Keratinocyte (primary cell): ENCODE results near the gene BRF1. TPM values are rescaled to one million over a fixed set of nuclear protein-coding genes. Genes with fewer than 3 reads are reported as not detected.

Experiments used
- DNase-seq: peaks from one replicate; pipeline ENCODE4 v3.0.0-alpha.2; 2011; ENCODE audit warnings: low read depth, missing footprints, low spot score
- FAIRE-seq: peaks from 2 replicates; lab custom pipeline; 2011; peaks lifted over from hg19 to GRCh38; lab: Jason Lieb, UNC
- H2AFZ ChIP-seq: 2 replicates; pipeline ENCODE4 v1.6.0; 2012; ENCODE audit warnings: low read length, control low read depth, inconsistent platforms; ENCODE audit not compliant: control insufficient read depth
- H3K27ac ChIP-seq: 2 replicates; pipeline ENCODE4 v1.5.1; 2011; ENCODE audit warnings: low read length; ENCODE audit not compliant: control insufficient read depth, insufficient read depth
- H3K27me3 ChIP-seq: 3 replicates; pipeline ENCODE4 v1.6.0; 2011; ENCODE audit warnings: low read length; ENCODE audit not compliant: control insufficient read depth, insufficient read depth; ENCODE audit errors: extremely low read depth
- H3K36me3 ChIP-seq, 2 experiments: 2 replicates in 1 of 2; 3 replicates in 1 of 2; pipeline ENCODE4 v1.5.1; 2011; ENCODE audit warnings: low read length in 2 of 2, mild to moderate bottlenecking in 1 of 2; ENCODE audit not compliant: control insufficient read depth in 2 of 2, insufficient read depth in 2 of 2; ENCODE audit errors: extremely low read depth in 1 of 2
- H3K4me1 ChIP-seq: 3 replicates; pipeline ENCODE4 v1.5.1; 2011; ENCODE audit warnings: low read length; ENCODE audit not compliant: control insufficient read depth, insufficient read depth; ENCODE audit errors: extremely low read depth
- H3K4me2 ChIP-seq: 3 replicates; pipeline ENCODE4 v1.6.0; 2011; ENCODE audit warnings: low read depth, low read length; ENCODE audit not compliant: control insufficient read depth, insufficient read depth; ENCODE audit errors: extremely low read depth
- H3K4me3 ChIP-seq, 3 experiments: fragments of 200-600 bp in 1 of 3; sonication (generic) in 1 of 3; 2 replicates in 2 of 3; 3 replicates in 1 of 3; pipeline ENCODE4 v1.5.1; 2011 to 2016; ENCODE audit warnings: low read length in 3 of 3, mild to moderate bottlenecking in 3 of 3, control low read depth in 2 of 3, inconsistent platforms in 1 of 3, low read depth in 1 of 3, mixed read lengths in 1 of 3, mixed run types in 1 of 3, moderate library complexity in 1 of 3; ENCODE audit not compliant: control insufficient read depth in 2 of 3, insufficient read depth in 2 of 3; ENCODE audit errors: extremely low read depth in 1 of 3
- H3K79me2 ChIP-seq: 2 replicates; pipeline ENCODE4 v1.6.0; 2012; ENCODE audit warnings: low read length; ENCODE audit not compliant: control insufficient read depth, insufficient read depth
- H3K9ac ChIP-seq: 3 replicates; pipeline ENCODE4 v1.6.0; 2011; ENCODE audit warnings: low read length; ENCODE audit not compliant: control insufficient read depth, insufficient read depth; ENCODE audit errors: extremely low read depth
- H3K9me1 ChIP-seq: 3 replicates; pipeline ENCODE4 v1.6.0; 2011; ENCODE audit warnings: low read length; ENCODE audit not compliant: control insufficient read depth, insufficient read depth; ENCODE audit errors: extremely low read depth
- H3K9me3 ChIP-seq: 2 replicates; pipeline ENCODE4 v1.5.1; 2012; ENCODE audit warnings: low read depth, low read length; ENCODE audit not compliant: control insufficient read depth
- H4K20me1 ChIP-seq: 3 replicates; pipeline ENCODE4 v1.6.0; 2011; ENCODE audit warnings: low read length; ENCODE audit not compliant: control insufficient read depth, insufficient read depth; ENCODE audit errors: extremely low read depth
- EZH2 ChIP-seq: IDR thresholded peaks from one replicate; pipeline ENCODE4 v1.6.1; 2012; ENCODE audit warnings: inconsistent platforms, mild to moderate bottlenecking, low read length, moderate library complexity
- dilution Hi-C: fragments of 300-500 bp; cut with MboI; formaldehyde crosslinking; loops from one replicate; pipeline ENCODE4 v1.7.0; 2020; ENCODE audit warnings: low sequenced_read_pairs; ENCODE audit not compliant: extremely low pct_ligation_motif_present
- polyA plus RNA-seq, 5 experiments: library from polyadenylated mRNA; depleted of rRNA in 3 of 5; stranded (reverse) in 3 of 5; stranded (forward) in 1 of 5; unstranded in 1 of 5; fragments of >200 nt; gene quantifications; 1 replicate in 1 of 5; 2 replicates in 3 of 5; 3 replicates in 1 of 5; pipeline versions ENCODE4 v1.2.1 to v1.2.3, GENCODE V29; 2011 to 2012; ENCODE audit warnings: missing spikeins in 2 of 5, low read depth in 1 of 5, low replicate concordance in 1 of 5
- TF ChIP-seq, protein P1 (sequence below), 3 experiments: IDR thresholded peaks in 1 of 3; conservative IDR thresholded peaks in 1 of 3; optimal IDR thresholded peaks in 1 of 3; 2 replicates in 2 of 3; 3 replicates in 1 of 3; pipeline versions ENCODE3 to v1.5.1; 2011; ENCODE audit warnings: low read length in 3 of 3, mild to moderate bottlenecking in 3 of 3, moderate library complexity in 2 of 3, control low read depth in 1 of 3, inconsistent platforms in 1 of 3; ENCODE audit not compliant: insufficient read depth in 2 of 3; ENCODE audit errors: extremely low read depth in 1 of 3

BRF1 gene
- polyA plus RNA-seq, 1 donor (not counting 4 experiments of a cell fraction or from before 2014, with no cell fraction given): 6.5 TPM

DNA sequence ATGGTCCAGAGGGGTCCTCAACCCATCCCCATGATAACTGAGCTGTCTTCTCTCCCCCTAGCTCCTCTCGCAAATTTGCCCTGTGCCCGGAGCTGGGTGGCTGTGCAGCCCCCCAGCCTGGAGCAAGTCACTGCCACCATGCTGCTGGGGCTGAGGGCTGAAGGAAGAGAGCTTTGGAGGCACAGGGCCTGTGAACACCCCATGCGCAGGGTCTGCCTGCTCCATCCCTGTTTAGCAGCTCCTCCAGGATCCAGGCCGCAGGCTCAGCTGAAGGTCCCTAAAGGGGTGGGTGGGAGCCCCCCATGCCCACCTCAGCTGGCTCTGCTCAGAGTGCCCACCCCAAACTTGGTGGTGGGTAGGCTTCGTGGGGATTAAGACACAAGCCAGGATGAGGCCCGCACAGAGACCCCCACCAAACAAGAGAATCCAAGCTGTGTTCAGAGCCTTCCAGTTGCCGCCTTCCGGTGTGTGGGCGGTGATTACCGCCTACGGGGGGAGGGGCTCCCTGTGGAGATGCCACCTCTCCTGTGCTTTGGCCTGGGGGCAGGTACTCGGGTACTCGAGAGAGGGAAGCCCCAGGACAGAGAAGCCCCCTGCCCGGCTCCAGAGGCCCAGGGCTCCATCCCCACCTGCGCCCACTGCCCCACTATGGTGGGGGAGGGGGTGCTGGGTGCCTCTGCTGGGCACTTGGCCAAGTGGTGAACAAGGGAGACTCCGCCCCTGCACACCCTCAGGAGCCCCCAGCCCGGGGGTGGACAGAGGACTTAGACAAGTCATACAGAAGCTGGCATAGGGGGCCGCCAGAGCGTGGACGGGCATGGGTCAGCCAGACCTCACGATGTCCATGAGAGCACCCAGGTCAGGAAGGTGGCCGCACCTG is 130.8 kb downstream of the BRF1 start:
- H2AFZ ChIP-seq: no peak overlapping the region
- H3K9me1 ChIP-seq: peaks cover 3% of the 10 kb centered on the region
- TF ChIP-seq EZH2: no peak
- TF ChIP-seq, protein P1, sequence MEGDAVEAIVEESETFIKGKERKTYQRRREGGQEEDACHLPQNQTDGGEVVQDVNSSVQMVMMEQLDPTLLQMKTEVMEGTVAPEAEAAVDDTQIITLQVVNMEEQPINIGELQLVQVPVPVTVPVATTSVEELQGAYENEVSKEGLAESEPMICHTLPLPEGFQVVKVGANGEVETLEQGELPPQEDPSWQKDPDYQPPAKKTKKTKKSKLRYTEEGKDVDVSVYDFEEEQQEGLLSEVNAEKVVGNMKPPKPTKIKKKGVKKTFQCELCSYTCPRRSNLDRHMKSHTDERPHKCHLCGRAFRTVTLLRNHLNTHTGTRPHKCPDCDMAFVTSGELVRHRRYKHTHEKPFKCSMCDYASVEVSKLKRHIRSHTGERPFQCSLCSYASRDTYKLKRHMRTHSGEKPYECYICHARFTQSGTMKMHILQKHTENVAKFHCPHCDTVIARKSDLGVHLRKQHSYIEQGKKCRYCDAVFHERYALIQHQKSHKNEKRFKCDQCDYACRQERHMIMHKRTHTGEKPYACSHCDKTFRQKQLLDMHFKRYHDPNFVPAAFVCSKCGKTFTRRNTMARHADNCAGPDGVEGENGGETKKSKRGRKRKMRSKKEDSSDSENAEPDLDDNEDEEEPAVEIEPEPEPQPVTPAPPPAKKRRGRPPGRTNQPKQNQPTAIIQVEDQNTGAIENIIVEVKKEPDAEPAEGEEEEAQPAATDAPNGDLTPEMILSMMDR (optimal IDR thresholded peaks at IDR 0.05 in 1 of 3, IDR thresholded peaks at IDR 0.05 in 1 of 3, conservative IDR thresholded peaks at IDR 0.05 in 1 of 3; ENCODE audit: extremely low read depth in 1 of 3, insufficient read depth in 2 of 3, low read length in 3 of 3): no peak
- H3K27me3 ChIP-seq: peaks cover 9% of the 10 kb centered on the region
- H3K4me2 ChIP-seq: no peak overlapping the region
- peaks cover 33% of the 10 kb centered on the region for H3K4me1 ChIP-seq
- H3K9me3 ChIP-seq: no peaks in the 10 kb centered on the region
- peaks cover 0 to 3% of the 10 kb centered on the region in 2 experiments for H3K36me3 ChIP-seq
- H3K79me2 ChIP-seq: peaks cover 20% of the 10 kb centered on the region
- H3K4me3 ChIP-seq: no peak overlapping the region
- FAIRE-seq (no peak), DNase-seq (no peak)
- peaks cover 5% of the 10 kb centered on the region for H4K20me1 ChIP-seq
- no peak overlapping the region for H3K9ac ChIP-seq
- no peak overlapping the region for H3K27ac ChIP-seq
- dilution Hi-C loops: no loop called here

DNA sequence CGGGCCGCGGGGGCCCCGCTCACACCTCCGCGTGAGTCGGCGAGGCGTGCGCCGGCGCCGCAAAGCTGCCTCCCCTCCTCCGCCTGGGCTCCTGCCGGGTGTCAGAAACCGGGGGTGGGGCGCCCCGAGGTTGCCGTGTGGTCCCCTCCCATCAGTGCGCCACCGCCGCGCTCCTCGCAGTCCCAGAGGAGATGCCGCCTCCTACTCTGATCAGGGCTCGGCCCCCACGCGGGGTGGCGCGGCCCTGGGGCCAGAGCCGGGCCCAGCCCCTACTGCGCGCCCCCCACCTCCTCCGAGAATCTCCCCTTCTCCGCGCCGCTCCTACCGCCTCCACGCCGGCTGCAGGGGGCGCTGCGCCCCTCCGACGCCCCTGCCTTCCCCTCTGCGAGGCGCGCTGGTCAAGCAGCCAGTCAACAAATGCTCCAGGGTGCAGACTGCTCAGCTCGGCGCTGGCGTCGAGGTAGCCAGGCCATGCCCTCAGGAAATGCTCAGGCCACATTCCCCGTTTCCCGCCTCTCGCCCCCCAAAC is 131.8 kb downstream of the BRF1 start:
- H4K20me1 ChIP-seq: peaks cover 10% of the 10 kb centered on the region
- peaks cover 28% of the 10 kb centered on the region for H3K4me1 ChIP-seq
- FAIRE-seq (no peak), DNase-seq (no peak)
- peaks cover 29% of the 10 kb centered on the region for H3K79me2 ChIP-seq
- H3K9ac ChIP-seq: no peak overlapping the region
- H2AFZ ChIP-seq: no peak overlapping the region
- H3K27me3 ChIP-seq: peaks cover 9% of the 10 kb centered on the region
- no peaks in the 10 kb centered on the region for H3K9me3 ChIP-seq
- TF ChIP-seq EZH2: no peak
- TF ChIP-seq, protein P1 (optimal IDR thresholded peaks at IDR 0.05 in 1 of 3, IDR thresholded peaks at IDR 0.05 in 1 of 3, conservative IDR thresholded peaks at IDR 0.05 in 1 of 3; ENCODE audit: extremely low read depth in 1 of 3, insufficient read depth in 2 of 3, low read length in 3 of 3): peak in 2 of 3 experiments; percentile 27 to 38
- dilution Hi-C loops: no loop called here
- H3K9me1 ChIP-seq: peaks cover 6% of the 10 kb centered on the region
- H3K4me3 ChIP-seq: peak overlapping the region in 1 of 3 experiments; percentile 30
- H3K4me2 ChIP-seq: peak overlapping the region; percentile 58
- H3K27ac ChIP-seq: no peak overlapping the region
- H3K36me3 ChIP-seq: peaks cover 0 to 3% of the 10 kb centered on the region in 2 experiments
